Measurements from ENCODE around the gene NFXL1. TPM values are rescaled to one million over a fixed set of nuclear protein-coding genes. Genes with fewer than 3 reads are reported as not detected.

Gene NFXL1
- total RNA-seq, 1 donor from 2014 or later, result 32.5 TPM

DNA sequence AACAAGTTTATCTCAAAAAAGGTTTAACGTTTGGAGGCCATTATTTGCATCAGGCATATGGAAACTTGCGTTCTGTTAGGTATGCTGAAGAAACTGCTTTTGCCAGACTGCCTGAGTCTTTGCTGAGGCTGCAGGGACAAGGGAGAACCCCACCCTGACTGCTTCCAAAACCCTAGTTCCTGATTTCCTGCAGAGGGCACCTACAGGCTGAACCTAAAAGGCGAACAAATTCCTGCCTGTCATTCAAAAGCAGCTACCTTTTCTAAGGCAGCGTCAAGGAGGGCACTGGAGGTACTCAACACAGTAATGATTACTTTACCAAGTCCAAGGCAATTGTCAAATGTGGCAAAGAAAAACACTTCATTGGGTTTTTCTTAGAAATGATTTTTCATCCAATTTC, 75.9 kb downstream of the NFXL1 start:
- Mint-ChIP-seq H3K4me1 (ENCODE audit: unreplicated experiment) (peaks cover 6% of the 10 kb centered on the region), H3K9me3 (peaks cover 1% of the 10 kb centered on the region), H3K27ac (no peak overlapping the region), H3K27me3 (peaks cover 28% of the 10 kb centered on the region), H3K36me3 (peaks cover 10% of the 10 kb centered on the region), H3K4me3 (peak overlapping the region; percentile 90)
- TF ChIP-seq, protein P1, sequence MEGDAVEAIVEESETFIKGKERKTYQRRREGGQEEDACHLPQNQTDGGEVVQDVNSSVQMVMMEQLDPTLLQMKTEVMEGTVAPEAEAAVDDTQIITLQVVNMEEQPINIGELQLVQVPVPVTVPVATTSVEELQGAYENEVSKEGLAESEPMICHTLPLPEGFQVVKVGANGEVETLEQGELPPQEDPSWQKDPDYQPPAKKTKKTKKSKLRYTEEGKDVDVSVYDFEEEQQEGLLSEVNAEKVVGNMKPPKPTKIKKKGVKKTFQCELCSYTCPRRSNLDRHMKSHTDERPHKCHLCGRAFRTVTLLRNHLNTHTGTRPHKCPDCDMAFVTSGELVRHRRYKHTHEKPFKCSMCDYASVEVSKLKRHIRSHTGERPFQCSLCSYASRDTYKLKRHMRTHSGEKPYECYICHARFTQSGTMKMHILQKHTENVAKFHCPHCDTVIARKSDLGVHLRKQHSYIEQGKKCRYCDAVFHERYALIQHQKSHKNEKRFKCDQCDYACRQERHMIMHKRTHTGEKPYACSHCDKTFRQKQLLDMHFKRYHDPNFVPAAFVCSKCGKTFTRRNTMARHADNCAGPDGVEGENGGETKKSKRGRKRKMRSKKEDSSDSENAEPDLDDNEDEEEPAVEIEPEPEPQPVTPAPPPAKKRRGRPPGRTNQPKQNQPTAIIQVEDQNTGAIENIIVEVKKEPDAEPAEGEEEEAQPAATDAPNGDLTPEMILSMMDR (conservative IDR thresholded peaks at IDR 0.05), result no peak
- no peak for DNase-seq (ENCODE audit: extremely low spot score, unreplicated experiment)

DNA sequence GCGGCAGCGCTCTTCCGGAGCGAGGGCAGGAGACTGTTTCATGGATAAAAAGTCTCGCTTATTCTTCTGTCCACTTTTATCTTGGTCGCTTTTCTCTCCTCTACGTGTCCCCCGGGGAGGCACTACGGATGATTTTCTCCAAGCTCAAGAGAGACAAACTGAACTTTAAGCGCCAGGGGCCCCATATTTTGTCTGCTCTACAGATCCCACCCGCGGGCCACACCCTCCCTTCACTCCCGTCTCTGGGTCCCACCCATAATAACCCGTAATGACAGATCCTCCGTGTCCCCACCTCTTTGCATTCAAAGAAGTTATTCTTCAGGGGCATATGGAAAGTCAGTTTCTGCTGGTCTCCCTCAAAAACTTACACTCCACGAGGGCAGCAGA, 76.5 kb downstream of the NFXL1 start, which contains the start of gene CORIN:
Gene CORIN, minus strand, starts transcription at position 160 of the 387 bp plus-strand sequence. Its CDS starts 118 bp downstream, at position 42.
- Mint-ChIP-seq H3K36me3 (peaks cover 15% of the 10 kb centered on the region), H3K4me1 (ENCODE audit: unreplicated experiment) (peaks cover 6% of the 10 kb centered on the region), H3K4me3 (peak within 1 kb of the TSS; percentile 90), H3K27ac (peak within 1 kb of the TSS; percentile 23), H3K9me3 (peaks cover 4% of the 10 kb centered on the region), H3K27me3 (peaks cover 30% of the 10 kb centered on the region)
- TF ChIP-seq, protein P1 (conservative IDR thresholded peaks at IDR 0.05), result no peak
- no peak for DNase-seq (ENCODE audit: extremely low spot score, unreplicated experiment)

DNA sequence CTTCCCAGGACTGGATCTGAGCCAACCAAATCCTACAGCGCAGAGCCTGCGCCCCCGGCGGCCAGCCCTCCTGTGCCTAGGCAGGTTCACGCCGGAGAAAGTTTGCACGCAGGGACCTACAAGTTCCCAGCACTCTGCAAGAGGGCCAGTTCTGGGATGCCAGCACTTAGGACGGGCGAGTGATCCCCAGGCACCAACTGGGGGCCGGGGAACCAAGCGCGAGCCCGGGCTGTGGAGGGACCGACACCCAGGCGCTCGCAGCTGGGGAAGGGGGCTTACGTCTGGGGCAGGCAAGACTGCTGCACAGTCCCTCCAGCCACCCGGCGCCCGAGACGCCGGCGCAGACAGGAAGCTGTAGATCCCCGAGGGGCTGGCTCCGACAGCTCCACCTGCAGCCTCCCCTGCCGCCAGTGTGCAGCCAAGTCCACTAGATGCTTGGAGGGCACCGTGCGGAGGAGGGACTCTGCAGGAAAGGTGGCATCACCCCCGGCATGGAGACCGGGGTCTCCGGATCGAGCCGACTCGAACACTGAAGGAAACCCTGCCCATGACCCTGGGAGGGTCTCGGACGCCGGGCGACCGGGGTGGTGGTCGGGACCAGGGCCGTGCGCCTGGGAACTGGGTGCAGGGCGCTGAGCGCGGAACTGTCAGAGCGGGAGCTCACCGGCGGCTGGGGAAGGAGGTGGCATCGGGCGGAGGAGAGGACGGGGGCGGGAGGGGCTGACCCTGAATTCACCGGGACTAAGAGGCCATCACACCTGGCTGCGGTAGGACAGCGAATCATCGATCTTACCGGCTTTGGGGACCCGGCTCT, 77.1 kb downstream of the NFXL1 start:
- TF ChIP-seq, protein P1 (conservative IDR thresholded peaks at IDR 0.05), result no peak
- H3K36me3 Mint-ChIP-seq, result peaks cover 16% of the 10 kb centered on the region
- peaks cover 6% of the 10 kb centered on the region for H3K4me1 Mint-ChIP-seq (ENCODE audit: unreplicated experiment)
- peaks cover 4% of the 10 kb centered on the region for H3K9me3 Mint-ChIP-seq
- H3K27ac Mint-ChIP-seq, result peak overlapping the region; percentile 23
- peaks cover 30% of the 10 kb centered on the region for H3K27me3 Mint-ChIP-seq
- H3K4me3 Mint-ChIP-seq, result peak overlapping the region; percentile 90
- DNase-seq (ENCODE audit: extremely low spot score, unreplicated experiment), result peak; percentile 75

DNA sequence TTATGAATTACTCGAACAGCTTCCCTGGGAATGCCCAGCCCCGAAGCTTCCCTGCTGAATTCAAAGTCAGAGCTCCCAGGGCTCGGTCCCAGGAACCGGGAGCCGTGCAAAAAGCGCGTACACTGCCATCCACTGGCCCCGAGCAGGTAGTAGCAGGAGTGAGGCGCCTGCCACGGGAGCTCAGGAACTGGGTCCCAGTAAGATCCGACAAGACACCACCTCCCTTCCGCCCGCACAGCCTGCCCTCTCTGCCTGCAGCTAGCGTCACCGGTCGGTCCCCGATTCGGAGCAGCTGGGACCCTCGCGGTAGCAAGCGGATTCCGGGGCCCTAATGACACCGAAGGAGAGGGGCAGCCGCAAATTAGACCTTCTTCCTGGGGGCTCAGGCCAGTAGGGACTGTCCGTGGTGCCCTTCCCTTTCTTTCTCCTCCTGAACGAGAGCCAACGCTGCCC, 77.7 kb downstream of the NFXL1 start:
- H3K9me3 Mint-ChIP-seq, result peaks cover 8% of the 10 kb centered on the region
- peak; percentile 79 for DNase-seq (ENCODE audit: extremely low spot score, unreplicated experiment)
- TF ChIP-seq, protein P1 (conservative IDR thresholded peaks at IDR 0.05), result peak; percentile 76
- H3K4me1 Mint-ChIP-seq (ENCODE audit: unreplicated experiment), result peaks cover 6% of the 10 kb centered on the region
- peaks cover 30% of the 10 kb centered on the region for H3K27me3 Mint-ChIP-seq
- H3K36me3 Mint-ChIP-seq, result peaks cover 17% of the 10 kb centered on the region
- peak overlapping the region; percentile 23 for H3K27ac Mint-ChIP-seq
- H3K4me3 Mint-ChIP-seq, result peak overlapping the region; percentile 90

DNA sequence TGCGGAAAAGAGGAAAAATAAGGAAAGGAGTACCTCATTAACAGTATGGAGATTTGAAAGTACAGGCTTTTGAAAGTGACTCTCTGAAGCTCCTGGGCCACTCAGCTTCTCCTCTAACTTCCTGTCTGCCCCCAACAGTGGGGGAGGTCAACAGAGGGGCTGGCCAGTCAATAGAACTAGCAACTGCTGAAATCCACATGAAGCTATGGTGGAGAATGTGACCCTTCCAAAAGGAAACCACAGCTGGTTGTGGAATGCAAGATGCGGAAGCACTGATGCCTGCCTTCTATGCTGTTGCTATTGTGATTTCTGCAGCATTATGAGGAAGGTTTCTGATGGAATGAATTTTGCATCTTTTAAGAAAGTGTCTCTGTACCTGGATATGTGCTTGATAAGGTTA, 78.9 kb downstream of the NFXL1 start:
- H3K27ac Mint-ChIP-seq, result no peak overlapping the region
- peaks cover 19% of the 10 kb centered on the region for H3K36me3 Mint-ChIP-seq
- TF ChIP-seq, protein P1 (conservative IDR thresholded peaks at IDR 0.05), result no peak
- H3K9me3 Mint-ChIP-seq, result peaks cover 9% of the 10 kb centered on the region
- peaks cover 31% of the 10 kb centered on the region for H3K27me3 Mint-ChIP-seq
- H3K4me3 Mint-ChIP-seq, result no peak overlapping the region
- DNase-seq (ENCODE audit: extremely low spot score, unreplicated experiment), result no peak
- peaks cover 14% of the 10 kb centered on the region for H3K4me1 Mint-ChIP-seq (ENCODE audit: unreplicated experiment)
